ENCODE data around the gene DNAH10. TPM values are rescaled to one million over a fixed set of nuclear protein-coding genes. Genes with fewer than 3 reads are reported as not detected.

The DNAH10 gene
- total and polyA plus RNA-seq, 2 donors from 2014 or later: 0.24 to 0.28 TPM

DNA sequence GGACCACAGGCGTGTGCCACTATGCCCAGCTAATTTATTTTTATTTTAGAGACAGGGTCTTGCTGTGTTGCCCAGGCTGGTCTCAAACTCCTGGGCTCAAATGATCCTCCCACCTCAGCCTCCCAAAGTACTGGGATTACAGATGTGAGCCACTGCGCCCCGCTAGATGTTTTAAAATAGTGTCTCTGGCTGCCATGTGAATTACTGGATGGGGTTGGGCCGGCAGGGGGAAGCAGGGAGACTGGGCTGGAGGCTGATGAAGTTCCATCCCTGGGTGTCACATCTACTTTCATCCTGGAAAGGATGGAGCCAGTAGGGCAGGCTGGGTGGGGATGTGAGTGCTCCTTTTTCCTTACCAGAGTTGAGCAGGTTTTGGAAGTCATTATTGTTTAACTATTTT is 46.1 kb downstream of the DNAH10 start:
- intact Hi-C loops (cut with DNase I): no loop called here
- DNase-seq (no peak), FAIRE-seq (no peak)
- no peaks in the 10 kb centered on the region for H3K9me3 ChIP-seq (ENCODE audit: control insufficient read depth in 2 of 3, insufficient read depth in 1 of 3, low read length in 3 of 3)
- H3K4me1 ChIP-seq (ENCODE audit: control insufficient read depth in 2 of 3, insufficient read depth in 2 of 3, low read depth in 1 of 3, low read length in 3 of 3): no peaks in the 10 kb centered on the region
- no peak overlapping the region for H3K27ac ChIP-seq (ENCODE audit: low read depth in 2 of 2, low read length in 2 of 2)
- no peak overlapping the region for H3K9ac ChIP-seq (ENCODE audit: low read length in 3 of 3)
- H3K4me3 ChIP-seq (ENCODE audit: low read length in 3 of 3): no peak overlapping the region
- TF ChIP-seq, protein P1, sequence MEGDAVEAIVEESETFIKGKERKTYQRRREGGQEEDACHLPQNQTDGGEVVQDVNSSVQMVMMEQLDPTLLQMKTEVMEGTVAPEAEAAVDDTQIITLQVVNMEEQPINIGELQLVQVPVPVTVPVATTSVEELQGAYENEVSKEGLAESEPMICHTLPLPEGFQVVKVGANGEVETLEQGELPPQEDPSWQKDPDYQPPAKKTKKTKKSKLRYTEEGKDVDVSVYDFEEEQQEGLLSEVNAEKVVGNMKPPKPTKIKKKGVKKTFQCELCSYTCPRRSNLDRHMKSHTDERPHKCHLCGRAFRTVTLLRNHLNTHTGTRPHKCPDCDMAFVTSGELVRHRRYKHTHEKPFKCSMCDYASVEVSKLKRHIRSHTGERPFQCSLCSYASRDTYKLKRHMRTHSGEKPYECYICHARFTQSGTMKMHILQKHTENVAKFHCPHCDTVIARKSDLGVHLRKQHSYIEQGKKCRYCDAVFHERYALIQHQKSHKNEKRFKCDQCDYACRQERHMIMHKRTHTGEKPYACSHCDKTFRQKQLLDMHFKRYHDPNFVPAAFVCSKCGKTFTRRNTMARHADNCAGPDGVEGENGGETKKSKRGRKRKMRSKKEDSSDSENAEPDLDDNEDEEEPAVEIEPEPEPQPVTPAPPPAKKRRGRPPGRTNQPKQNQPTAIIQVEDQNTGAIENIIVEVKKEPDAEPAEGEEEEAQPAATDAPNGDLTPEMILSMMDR (IDR thresholded peaks at IDR 0.05; ENCODE audit: borderline replicate concordance, extremely low read depth, insufficient read depth): no peak
- no peaks in the 10 kb centered on the region for H3K27me3 ChIP-seq (ENCODE audit: control insufficient read depth, insufficient read depth, low read length)
- H3K36me3 ChIP-seq (ENCODE audit: control insufficient read depth in 2 of 3, insufficient read depth in 3 of 3, low read length in 3 of 3): no peaks in the 10 kb centered on the region

DNA sequence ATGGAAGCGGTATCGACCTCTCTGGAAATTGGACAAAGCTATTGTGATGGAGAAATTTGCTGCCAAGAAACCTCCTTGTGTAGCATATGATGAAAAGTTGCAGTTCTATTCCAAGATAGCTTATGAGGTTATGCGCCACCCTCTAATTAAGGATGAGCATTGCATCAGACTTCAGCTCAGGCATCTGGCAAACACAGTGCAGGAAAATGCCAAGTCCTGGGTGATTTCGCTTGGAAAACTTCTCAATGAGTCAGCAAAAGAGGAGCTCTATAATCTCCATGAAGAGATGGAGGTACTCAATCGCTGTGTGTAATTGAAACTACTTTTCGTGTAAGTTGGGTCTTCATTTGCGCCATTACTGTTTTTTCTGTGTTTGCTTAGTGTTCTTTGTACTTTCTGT is 51.2 kb downstream of the DNAH10 start:
- intact Hi-C loops (cut with DNase I): no loop called here
- Histone ChIP-seq H3K27me3 (ENCODE audit: control insufficient read depth, insufficient read depth, low read length) (no peaks in the 10 kb centered on the region), H3K27ac (ENCODE audit: low read depth in 2 of 2, low read length in 2 of 2) (no peak overlapping the region), H3K36me3 (ENCODE audit: control insufficient read depth in 2 of 3, insufficient read depth in 3 of 3, low read length in 3 of 3) (no peaks in the 10 kb centered on the region), H3K9me3 (ENCODE audit: control insufficient read depth in 2 of 3, insufficient read depth in 1 of 3, low read length in 3 of 3) (peaks cover 0 to 7% (median 3%) of the 10 kb centered on the region in 3 donors), H3K4me3 (ENCODE audit: low read length in 3 of 3) (no peak overlapping the region), H3K4me1 (ENCODE audit: control insufficient read depth in 2 of 3, insufficient read depth in 2 of 3, low read depth in 1 of 3, low read length in 3 of 3) (no peaks in the 10 kb centered on the region), H3K9ac (ENCODE audit: low read length in 3 of 3) (no peak overlapping the region)
- FAIRE-seq: no peak
- TF ChIP-seq, protein P1 (IDR thresholded peaks at IDR 0.05; ENCODE audit: borderline replicate concordance, extremely low read depth, insufficient read depth): no peak
- DNase-seq: no peak

DNA sequence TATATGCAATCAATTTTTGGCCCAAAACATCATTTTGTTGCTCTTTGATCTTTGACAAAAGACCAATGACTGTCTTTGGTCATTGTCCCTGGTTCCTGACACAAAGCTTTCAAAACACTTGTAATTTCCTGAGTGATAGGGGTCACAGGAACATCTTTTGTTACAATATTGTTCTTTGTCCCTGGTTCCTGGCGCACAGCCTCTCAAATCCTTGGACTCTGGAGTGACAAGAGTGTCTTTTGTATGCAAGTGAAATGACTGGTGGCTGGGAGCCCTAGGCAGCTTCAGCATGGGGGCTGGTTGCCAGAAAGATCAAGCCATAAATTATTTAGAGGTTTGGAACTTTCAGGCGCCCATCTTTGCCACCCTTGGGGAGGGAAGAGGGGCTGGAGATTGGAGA is 53.9 kb downstream of the DNAH10 start:
- Histone ChIP-seq H3K27me3 (ENCODE audit: control insufficient read depth, insufficient read depth, low read length) (no peaks in the 10 kb centered on the region), H3K4me3 (ENCODE audit: low read length in 3 of 3) (no peak overlapping the region), H3K36me3 (ENCODE audit: control insufficient read depth in 2 of 3, insufficient read depth in 3 of 3, low read length in 3 of 3) (no peaks in the 10 kb centered on the region), H3K27ac (ENCODE audit: low read depth in 2 of 2, low read length in 2 of 2) (no peak overlapping the region), H3K9ac (ENCODE audit: low read length in 3 of 3) (no peak overlapping the region), H3K4me1 (ENCODE audit: control insufficient read depth in 2 of 3, insufficient read depth in 2 of 3, low read depth in 1 of 3, low read length in 3 of 3) (no peaks in the 10 kb centered on the region), H3K9me3 (ENCODE audit: control insufficient read depth in 2 of 3, insufficient read depth in 1 of 3, low read length in 3 of 3) (peaks cover 0 to 7% (median 3%) of the 10 kb centered on the region in 3 donors)
- TF ChIP-seq, protein P1 (IDR thresholded peaks at IDR 0.05; ENCODE audit: borderline replicate concordance, extremely low read depth, insufficient read depth): no peak
- DNase-seq: no peak
- FAIRE-seq: no peak
- intact Hi-C loops (cut with DNase I): no loop called here

DNA sequence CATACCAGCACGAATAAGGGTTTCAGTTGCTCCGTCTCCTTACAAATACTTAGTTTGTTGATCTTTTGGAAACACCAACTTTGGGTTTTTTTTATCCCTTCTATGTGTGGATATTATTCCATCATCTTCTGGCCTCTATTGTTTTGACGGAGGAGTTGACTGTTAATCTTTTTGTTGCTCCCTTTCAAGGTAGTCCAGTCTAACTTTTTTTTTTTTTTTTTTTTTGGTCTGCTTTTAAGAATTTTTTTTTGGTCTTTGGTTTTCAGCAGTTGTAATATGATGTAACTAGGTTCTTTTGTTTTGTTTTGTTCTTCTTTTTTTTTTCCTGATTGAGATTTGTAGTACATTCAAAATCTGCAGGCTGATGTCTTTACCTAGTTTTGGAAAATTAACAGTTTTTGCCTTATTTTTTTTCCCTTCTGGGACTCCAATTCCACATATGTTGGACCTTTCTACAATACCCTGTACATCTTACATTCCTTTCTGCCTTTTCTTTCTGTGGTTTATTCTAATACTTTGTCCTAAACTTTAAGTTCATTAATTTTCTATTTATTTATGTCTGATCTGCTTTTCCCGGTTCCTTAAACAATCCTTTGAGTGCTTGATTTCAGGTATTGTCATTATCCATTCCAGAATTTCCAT is 54.9 kb downstream of the DNAH10 start:
- H3K4me3 ChIP-seq (ENCODE audit: low read length in 3 of 3): no peak overlapping the region
- no peaks in the 10 kb centered on the region for H3K4me1 ChIP-seq (ENCODE audit: control insufficient read depth in 2 of 3, insufficient read depth in 2 of 3, low read depth in 1 of 3, low read length in 3 of 3)
- FAIRE-seq (no peak), DNase-seq (no peak)
- peaks cover 0 to 7% (median 3%) of the 10 kb centered on the region in 3 donors for H3K9me3 ChIP-seq (ENCODE audit: control insufficient read depth in 2 of 3, insufficient read depth in 1 of 3, low read length in 3 of 3)
- intact Hi-C loops (cut with DNase I): no loop called here
- no peak overlapping the region for H3K9ac ChIP-seq (ENCODE audit: low read length in 3 of 3)
- H3K27ac ChIP-seq (ENCODE audit: low read depth in 2 of 2, low read length in 2 of 2): no peak overlapping the region
- TF ChIP-seq, protein P1 (IDR thresholded peaks at IDR 0.05; ENCODE audit: borderline replicate concordance, extremely low read depth, insufficient read depth): no peak
- H3K36me3 ChIP-seq (ENCODE audit: control insufficient read depth in 2 of 3, insufficient read depth in 3 of 3, low read length in 3 of 3): no peaks in the 10 kb centered on the region
- H3K27me3 ChIP-seq (ENCODE audit: control insufficient read depth, insufficient read depth, low read length): no peaks in the 10 kb centered on the region
